GM23338 (cell line): Measurements from ENCODE around the gene WDR70. TPM values are rescaled to one million over a fixed set of nuclear protein-coding genes. Genes with fewer than 3 reads are reported as not detected.
"Not testable (repeated sequence)": the region's sequence is repeated elsewhere in the genome, so short reads cannot be mapped to it uniquely, and the experiment has no call there.

Source experiments
- ATAC-seq: fragments of 200-7000 bp; cut with Tn5 transposase; 3 replicates; pipeline ENCODE4 v1.9.1; 2020
- DNase-seq: peaks from one replicate; pipeline ENCODE4 v3.0.0-alpha.2; 2015; ENCODE audit warnings: low spot score
- H2AFZ ChIP-seq: fragments of 200-600 bp; sonication (generic); 2 replicates; pipeline ENCODE4 v1.8.0; 2016; ENCODE audit warnings: antibody characterized with exemption, mild to moderate bottlenecking, moderate library complexity
- H3F3A ChIP-seq: fragments of 200-600 bp; sonication (generic); replicated peaks from 2 replicates; pipeline ENCODE4 v1.8.0; 2017; ENCODE audit warnings: antibody characterized with exemption, mixed run types, low read depth
- H3K27ac ChIP-seq: fragments of 200-600 bp; sonication (generic); 2 replicates; pipeline ENCODE4 v1.6.1; 2016; ENCODE audit warnings: low read depth
- H3K27me3 ChIP-seq: fragments of 200-600 bp; sonication (generic); 2 replicates; pipeline ENCODE4 v1.8.0; 2016; ENCODE audit warnings: mild to moderate bottlenecking, mixed run types, moderate library complexity; ENCODE audit not compliant: insufficient read depth
- H3K36me3 ChIP-seq: fragments of 200-600 bp; sonication (generic); 2 replicates; pipeline ENCODE4 v1.8.0; 2016; ENCODE audit warnings: mild to moderate bottlenecking; ENCODE audit not compliant: insufficient read depth
- H3K4me1 ChIP-seq: fragments of 200-600 bp; sonication (generic); 2 replicates; pipeline ENCODE4 v1.8.0; 2016; ENCODE audit warnings: mild to moderate bottlenecking, moderate library complexity; ENCODE audit not compliant: insufficient read depth
- H3K4me2 ChIP-seq: fragments of 200-600 bp; sonication (generic); 2 replicates; pipeline ENCODE4 v1.7.1; 2017; ENCODE audit warnings: mixed run types
- H3K4me3 ChIP-seq: fragments of 200-600 bp; sonication (generic); 2 replicates; pipeline ENCODE4 v1.6.1; 2016; ENCODE audit warnings: mixed run types
- H3K79me2 ChIP-seq: fragments of 200-600 bp; sonication (generic); replicated peaks from 2 replicates; pipeline ENCODE4 v1.8.0; 2017; ENCODE audit warnings: mild to moderate bottlenecking; ENCODE audit not compliant: insufficient read depth
- H3K9me2 ChIP-seq: fragments of 200-600 bp; sonication (generic); 2 replicates; pipeline ENCODE4 v1.8.0; 2017; ENCODE audit not compliant: insufficient read depth
- H4K20me1 ChIP-seq: fragments of 200-600 bp; sonication (generic); replicated peaks from 2 replicates; pipeline ENCODE4 v1.8.0; 2017; ENCODE audit warnings: mild to moderate bottlenecking; ENCODE audit not compliant: insufficient read depth
- H3K27ac Mint-ChIP-seq: 2 replicates; pipeline ENCODE4 v1.8.0; 2020; ENCODE audit warnings: inconsistent platforms, mild to moderate bottlenecking, moderate library complexity, mixed read lengths
- H3K27me3 Mint-ChIP-seq: 3 replicates; pipeline ENCODE4 v1.8.0; 2022; ENCODE audit warnings: low read depth, mild to moderate bottlenecking, moderate library complexity, mixed read lengths, inconsistent platforms; ENCODE audit not compliant: insufficient read depth, poor library complexity
- H3K36me3 Mint-ChIP-seq: 3 replicates; pipeline ENCODE4 v1.8.0; 2021; ENCODE audit warnings: low read depth, mild to moderate bottlenecking, inconsistent platforms, moderate library complexity, mixed read lengths
- H3K4me1 Mint-ChIP-seq: 3 replicates; pipeline ENCODE4 v1.8.0; 2020; ENCODE audit warnings: mild to moderate bottlenecking, inconsistent platforms, mixed read lengths
- H3K4me3 Mint-ChIP-seq: 3 replicates; pipeline ENCODE4 v1.8.0; 2021; ENCODE audit warnings: moderate library complexity, mild to moderate bottlenecking, inconsistent platforms, mixed read lengths
- H3K9me3 Mint-ChIP-seq: 3 replicates; pipeline ENCODE4 v1.8.0; 2020; ENCODE audit warnings: moderate library complexity, mild to moderate bottlenecking, inconsistent platforms, mixed read lengths
- CREB1 ChIP-seq: fragments of 250-450 bp; sonication (Bioruptor Pico); IDR thresholded peaks from 2 replicates; pipeline ENCODE4 v1.5.0; 2020; ENCODE audit warnings: low read depth, mild to moderate bottlenecking, moderate library complexity
- CTCF ChIP-seq, 2 experiments: fragments of 200-600 bp in 1 of 2; sonication (generic) in 1 of 2; conservative IDR thresholded peaks; 2 replicates each; pipeline versions ENCODE4 v1.5.1 to v1.6.1; 2016 to 2017; ENCODE audit warnings: antibody characterized with exemption in 2 of 2, low read depth in 2 of 2, mild to moderate bottlenecking in 2 of 2, moderate library complexity in 1 of 2
- ETS1 ChIP-seq: IDR thresholded peaks from 2 replicates; pipeline ENCODE4 v1.6.1; 2016; ENCODE audit warnings: antibody characterized with exemption
- POLR2AphosphoS5 ChIP-seq: IDR thresholded peaks from 2 replicates; pipeline ENCODE4 v1.6.1; 2016; ENCODE audit warnings: antibody characterized with exemption, low read depth
- long read RNA-seq: library from polyadenylated mRNA; unstranded; transcript quantifications from one replicate; pipeline ENCODE4 v2.0.0, GENCODE V29; 2020; ENCODE audit not compliant: unreplicated experiment
- polyA plus RNA-seq: library from polyadenylated mRNA; unstranded; fragments of >200 nt; fragmentation: Nextera tagmentation; extraction: Ambion mirVana; gene quantifications from 2 replicates; pipeline ENCODE4 v1.2.1, GENCODE V29; 2016
- total RNA-seq: library from RNA; depleted of rRNA; stranded (reverse); fragments of >200 nt; shearing (Covaris generic); gene quantifications from 2 replicates; pipeline ENCODE4 v1.2.3, GENCODE V29; 2014; rRNA removed

Gene WDR70
- total RNA-seq (28.5 and 34.9 TPM in 2 replicates), polyA plus RNA-seq (86.7 and 103 TPM in 2 replicates)
- long read RNA-seq, transcript WDR70-201 (18 exons, 2,983 nt), result major isoform, 14 of 20 reads
- long read RNA-seq, partial matches to known transcripts, result 3 of 20 reads
- long read RNA-seq, other reads (novel, unspliced or antisense), result 2 of 20 reads

- H3K27me3 Mint-ChIP-seq, H3K27me3 ChIP-seq, H3K79me2 ChIP-seq, H3F3A ChIP-seq, H4K20me1 ChIP-seq, H3K9me3 Mint-ChIP-seq, H3K4me1 Mint-ChIP-seq, H3K9me2 ChIP-seq, H3K36me3 Mint-ChIP-seq, H3K36me3 ChIP-seq, H3K27ac ChIP-seq, H3K4me1 ChIP-seq, H3K27ac Mint-ChIP-seq: not testable (repeated sequence)
- peak; percentile 93 for DNase-seq
- H2AFZ ChIP-seq, result peak within 1 kb of the TSS; percentile 66; the same call in 1 of the 2 replicates
- H3K4me3 ChIP-seq, result peak within 1 kb of the TSS; percentile 85
- H3K4me2 ChIP-seq, result peak within 1 kb of the TSS; percentile 82
- TF ChIP-seq CREB1 (CRISPR knock-in tag) (peak; percentile 62), POLR2AphosphoS5 (peak; percentile 82), ETS1 (peak; percentile 84), CTCF (conservative IDR thresholded peaks at IDR 0.05; ENCODE audit: low read depth in 2 of 2) (peak; percentile 45 to 81)
- peak within 1 kb of the TSS; percentile 90 for H3K4me3 Mint-ChIP-seq
- ATAC-seq, result peak; percentile 99
Observed at GRCh38 chr5:37379100-37379628, at the start of gene WDR70. Gene WDR70 (plus strand): TSS chr5:37379318. CDS start chr5:37379368, 50 bp downstream.

GRCh38 chr5:37334754-37335153 lies 44.4 kb upstream of the WDR70 start:
- not testable (repeated sequence) for H3K27ac Mint-ChIP-seq, H3K4me2 ChIP-seq

GRCh38 chr5:37342741-37343140 lies 36.4 kb upstream of the WDR70 start:
- not testable (repeated sequence) for H3K4me3 Mint-ChIP-seq, H3K27me3 Mint-ChIP-seq, H3K9me3 Mint-ChIP-seq, H3K27ac Mint-ChIP-seq, H3K27ac ChIP-seq, H3K4me1 Mint-ChIP-seq, H3K79me2 ChIP-seq, H3F3A ChIP-seq, H3K27me3 ChIP-seq, H3K4me2 ChIP-seq, H4K20me1 ChIP-seq, H3K4me1 ChIP-seq, DNase-seq, ATAC-seq, H3K9me2 ChIP-seq, H3K4me3 ChIP-seq, H2AFZ ChIP-seq
- peaks cover 62% of the 10 kb centered on the region for H3K36me3 ChIP-seq
- peaks cover 76% of the 10 kb centered on the region for H3K36me3 Mint-ChIP-seq

More at GRCh38 chr5:37334754-37335153, 44.4 kb upstream of the WDR70 start:
- DNase-seq, H3K4me1 Mint-ChIP-seq, H3K27ac ChIP-seq, H3K9me3 Mint-ChIP-seq, H3K4me1 ChIP-seq, H3K4me3 ChIP-seq, ATAC-seq, H3K79me2 ChIP-seq, H2AFZ ChIP-seq, H3F3A ChIP-seq, H3K4me3 Mint-ChIP-seq, H3K27me3 ChIP-seq, H4K20me1 ChIP-seq, H3K27me3 Mint-ChIP-seq, H3K9me2 ChIP-seq: not testable (repeated sequence)
- H3K36me3 ChIP-seq, result peaks cover 48% of the 10 kb centered on the region
- peaks cover 66% of the 10 kb centered on the region for H3K36me3 Mint-ChIP-seq
